GM18517 (cell line): ENCODE results near the gene RTN1.
"Not testable (repeated sequence)": the region's sequence is repeated elsewhere in the genome, so short reads cannot be mapped to it uniquely, and the experiment has no call there.

Source experiments
- ATAC-seq: cut with Tn5 transposase; IDR thresholded peaks from one replicate; pipeline ENCODE4 v1.9.1; 2021; ENCODE audit warnings: mild to moderate bottlenecking, moderate library complexity; ENCODE audit not compliant: unreplicated experiment

The RTN1 gene

DNA sequence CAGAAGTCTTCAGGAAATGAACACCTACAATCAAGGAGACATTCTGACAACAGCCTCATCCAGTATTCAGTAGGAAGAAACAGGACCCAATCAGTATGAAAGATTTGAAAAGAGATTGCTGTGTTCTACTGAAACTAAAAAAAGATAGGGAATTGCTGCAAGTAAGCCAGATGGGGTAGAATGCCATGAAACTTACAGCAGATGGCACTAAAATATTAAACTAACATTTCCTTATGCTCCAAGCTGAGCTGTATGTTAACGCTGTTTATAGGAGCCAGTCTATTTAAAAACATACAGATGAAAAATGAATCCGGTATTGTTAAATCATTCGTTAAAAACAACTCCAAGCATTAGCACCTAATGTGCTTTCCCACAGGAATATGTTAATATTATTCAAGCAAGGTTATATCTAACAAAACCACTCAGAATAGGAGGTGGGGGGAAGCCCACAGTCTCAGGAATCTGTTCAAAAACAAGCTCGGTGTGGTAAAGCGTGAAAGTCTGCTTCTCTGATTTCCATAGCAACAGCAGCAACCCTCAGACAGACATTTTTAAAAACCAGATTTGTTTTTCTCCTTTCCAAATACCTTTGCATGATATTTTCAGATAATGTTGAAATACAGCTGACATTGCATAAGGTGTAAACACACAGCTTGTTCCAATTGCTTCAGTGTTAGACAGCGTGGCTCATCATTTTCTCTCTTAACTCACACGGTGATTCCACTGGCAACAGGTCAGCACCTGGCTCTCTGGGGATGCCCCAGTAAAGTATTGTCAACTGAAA is 162.6 kb downstream of the RTN1 start:
- ATAC-seq, result no peak

DNA sequence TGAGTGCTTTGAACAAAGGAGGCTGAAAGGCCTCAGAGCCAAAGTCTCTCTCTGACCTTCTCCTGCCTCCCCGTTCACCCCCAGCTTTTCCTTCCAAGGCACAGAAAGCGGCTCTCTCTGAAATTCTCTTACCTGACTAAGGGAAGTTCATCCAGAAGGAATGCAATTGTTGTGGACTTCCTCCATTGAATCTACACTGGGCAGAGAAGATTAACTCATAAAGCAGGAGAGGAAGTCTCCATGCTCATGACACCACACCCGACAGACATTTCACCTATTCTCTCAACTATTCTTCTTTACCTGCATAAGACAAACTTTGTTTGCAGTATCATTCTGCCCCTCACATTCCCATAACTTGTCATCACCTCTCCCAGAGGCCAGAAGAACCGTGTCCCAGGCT is 164.7 kb downstream of the RTN1 start:
- ATAC-seq, result no peak

DNA sequence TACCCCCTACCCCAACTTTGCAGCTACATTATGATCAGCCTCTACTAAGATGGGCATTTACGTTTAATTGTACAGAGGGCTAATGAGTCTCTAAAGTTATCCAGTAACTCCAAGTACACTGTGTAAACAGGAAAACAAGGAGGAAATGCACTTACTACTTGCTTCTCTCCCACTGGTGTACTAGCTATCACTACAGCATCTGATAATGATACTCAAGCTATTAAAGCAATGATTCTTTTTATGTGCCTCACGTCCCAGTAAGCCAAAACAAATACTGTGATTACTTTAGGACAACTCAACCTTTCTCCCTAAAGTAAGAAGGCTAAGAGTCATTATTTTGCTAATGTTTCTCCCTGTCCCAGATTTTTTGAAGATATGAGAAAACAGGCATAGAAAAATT is 165.3 kb downstream of the RTN1 start:
- ATAC-seq, result no peak

DNA sequence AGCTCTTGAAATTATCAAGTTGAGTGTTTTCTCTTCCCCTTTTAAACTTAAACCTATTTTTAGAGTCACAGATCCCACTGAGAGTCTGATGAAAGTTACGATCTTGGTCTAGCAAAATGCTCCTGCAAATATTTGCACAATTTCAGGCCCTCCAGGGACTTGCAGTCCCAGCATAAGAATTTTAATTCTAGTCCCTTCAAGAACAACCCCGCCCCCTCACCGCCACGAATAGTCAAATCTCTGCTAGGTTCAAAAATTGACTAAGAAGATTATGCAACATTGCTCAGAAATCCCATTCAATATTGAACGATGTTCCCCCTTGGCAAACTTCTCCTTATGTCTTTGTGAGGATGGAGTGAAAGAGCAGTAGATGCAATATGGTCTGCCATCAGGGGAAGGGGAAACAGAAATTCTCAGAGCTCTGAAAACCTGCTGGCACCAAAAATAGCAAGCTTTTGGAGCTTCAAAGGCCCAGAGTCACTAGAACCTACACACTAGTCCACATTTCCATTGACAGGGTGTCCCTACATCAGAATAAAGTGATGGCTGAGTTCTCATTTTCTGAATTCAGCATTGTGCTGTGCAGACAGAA is 166.4 kb downstream of the RTN1 start:
- no peak for ATAC-seq

DNA sequence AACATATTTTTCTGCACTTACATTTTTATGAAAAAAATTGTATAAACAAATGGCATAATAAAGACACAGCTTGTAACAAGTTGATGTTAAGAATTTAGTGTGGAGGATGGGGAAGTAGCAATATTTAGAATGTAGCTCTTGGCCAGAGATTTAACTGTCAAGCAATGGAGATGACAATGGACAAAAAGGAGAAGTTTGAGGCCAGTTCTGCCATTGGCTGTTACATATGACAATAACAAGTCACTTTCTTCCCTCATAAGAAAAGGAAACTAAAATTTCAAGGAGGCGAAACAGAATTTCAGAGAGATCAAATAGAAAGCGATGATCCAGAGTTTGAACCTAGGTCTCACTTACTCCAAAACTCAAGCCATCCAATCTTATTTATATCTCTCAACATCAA is 171.1 kb downstream of the RTN1 start:
- ATAC-seq, result no peak

DNA sequence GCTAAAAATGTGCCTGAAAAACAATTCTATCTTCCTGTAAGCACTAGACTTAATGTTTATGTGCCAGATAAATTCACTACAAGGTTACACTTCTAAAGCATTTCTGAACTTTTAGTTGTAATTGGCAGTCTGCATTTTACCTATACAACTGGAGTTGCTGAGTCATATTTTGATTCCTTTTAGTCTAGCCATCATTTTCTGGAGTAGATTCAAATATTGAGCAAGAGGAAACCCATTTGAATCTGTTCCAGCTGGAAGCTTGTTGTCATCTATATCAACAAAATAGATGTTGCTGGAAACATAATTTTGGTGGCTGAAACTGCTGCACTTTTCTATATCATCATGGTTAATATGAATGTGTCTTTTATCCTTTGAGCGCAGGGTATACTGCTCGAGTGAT is 171.8 kb downstream of the RTN1 start:
- ATAC-seq, result no peak

DNA sequence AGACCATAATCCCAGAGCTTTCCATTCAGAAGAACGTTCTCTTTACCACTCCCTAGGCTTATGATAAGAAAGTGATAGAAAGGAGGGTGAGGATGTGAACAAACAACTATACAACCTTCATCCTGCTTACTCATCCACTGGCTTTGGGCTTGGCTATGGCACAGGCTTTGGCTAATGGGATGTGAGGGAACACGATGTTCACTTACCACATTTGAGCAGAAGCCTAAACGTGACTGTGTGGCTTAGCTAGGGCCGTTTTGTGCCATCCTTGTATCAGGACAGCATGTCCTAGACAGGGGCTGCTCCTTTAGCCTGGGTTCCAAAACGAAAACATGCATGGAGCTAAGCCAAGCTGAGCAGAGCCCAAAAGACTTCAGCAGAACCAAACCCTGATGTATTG is 175.4 kb downstream of the RTN1 start:
- no peak for ATAC-seq

DNA sequence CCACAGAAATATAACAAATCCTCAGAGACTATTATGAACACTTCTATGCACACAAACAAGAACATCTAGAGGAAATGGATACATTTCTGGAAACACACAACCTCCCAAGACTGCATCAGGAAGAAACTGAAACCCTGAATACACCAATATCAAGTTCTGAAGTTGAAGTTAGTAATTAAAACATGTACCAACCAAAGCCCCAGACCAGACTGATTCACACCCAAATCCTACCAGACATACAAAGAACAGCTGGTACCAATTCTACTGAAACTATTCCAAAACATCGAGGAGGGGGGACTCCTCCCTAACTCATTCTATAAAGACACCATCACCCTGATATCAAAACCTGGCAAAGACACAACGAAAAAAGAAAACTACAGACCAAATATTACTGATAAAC is 179.3 kb downstream of the RTN1 start:
- no peak for ATAC-seq

DNA sequence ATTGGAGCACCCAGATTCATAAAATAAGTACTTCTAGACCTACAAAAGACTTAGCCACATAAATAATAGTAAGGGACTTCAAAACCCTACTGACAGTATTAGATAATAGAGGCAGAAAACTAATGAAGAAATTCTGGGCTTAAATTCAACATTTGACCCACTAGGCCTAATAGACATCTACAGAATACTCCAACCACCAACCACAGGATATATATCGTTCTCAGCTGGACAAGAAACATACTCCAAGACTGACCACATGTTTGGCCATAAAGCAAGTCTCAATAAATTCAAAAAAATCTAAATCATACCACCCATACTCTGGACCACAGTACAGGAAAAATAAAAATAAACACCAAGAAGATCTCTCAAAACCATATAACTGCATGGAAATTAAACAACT is 180.2 kb downstream of the RTN1 start:
- ATAC-seq, result no peak

DNA sequence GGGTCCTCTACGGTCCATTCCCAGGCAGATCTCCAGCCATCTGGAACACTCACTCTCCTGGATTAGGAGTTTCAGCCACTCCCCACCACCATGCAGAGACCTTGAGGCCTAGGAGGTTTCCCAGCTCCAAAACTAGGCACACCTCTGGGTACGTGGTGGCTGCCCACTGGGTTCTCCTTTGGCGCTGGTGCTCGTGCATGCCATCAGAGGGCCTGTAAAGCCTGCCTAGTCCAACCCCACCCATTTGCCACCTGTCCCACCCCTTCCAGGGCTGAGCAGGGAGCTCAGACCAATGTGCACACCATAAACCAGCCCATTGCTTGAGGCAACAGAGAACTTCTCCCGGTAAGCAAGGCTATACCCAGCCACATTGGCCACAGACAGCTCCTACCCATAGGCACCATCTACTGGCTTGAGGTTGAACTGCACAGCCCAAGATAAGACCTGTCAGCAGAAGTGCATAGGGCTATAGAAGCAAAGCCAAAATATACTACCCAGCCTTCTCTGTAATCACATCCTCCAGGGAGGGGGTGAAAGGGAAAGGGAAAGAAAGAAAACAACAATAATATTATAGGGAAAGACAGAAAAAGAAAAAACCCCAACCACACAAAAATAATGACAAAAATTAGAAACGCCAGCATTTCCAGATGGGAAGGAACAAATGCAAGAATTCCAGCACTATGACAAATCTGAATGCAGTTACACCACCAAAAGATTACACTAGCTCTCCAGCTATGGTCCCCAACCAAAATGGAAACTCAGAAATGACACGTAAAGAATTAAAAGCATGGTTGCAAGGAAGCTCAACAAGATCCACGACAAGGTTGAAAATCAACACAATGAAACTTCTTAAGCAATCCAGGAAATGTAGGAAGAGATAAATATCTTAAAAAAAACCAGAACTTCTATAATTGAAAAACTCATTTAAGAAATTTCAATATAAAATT is 182.1 kb downstream of the RTN1 start:
- ATAC-seq, result peak; percentile 89

DNA sequence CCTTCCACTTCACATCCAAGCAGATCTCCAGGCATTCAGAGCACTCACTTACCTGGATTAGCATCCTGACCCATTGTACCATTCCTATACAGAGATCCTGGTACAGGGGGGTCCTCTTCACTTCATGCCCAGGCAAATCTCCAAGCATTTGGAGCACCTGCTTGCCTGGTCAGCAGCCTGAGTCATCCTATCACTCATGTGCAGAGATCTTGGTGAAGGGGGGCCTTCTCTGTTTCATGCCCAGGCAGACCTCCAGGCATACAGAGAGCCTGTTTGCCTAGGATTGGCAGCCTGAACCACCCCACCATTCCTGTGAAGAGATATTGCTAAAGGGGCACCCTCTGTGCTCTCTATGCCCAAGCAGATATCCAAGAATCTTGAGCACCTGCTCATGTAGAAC is 182.9 kb downstream of the RTN1 start:
- ATAC-seq, result no peak

DNA sequence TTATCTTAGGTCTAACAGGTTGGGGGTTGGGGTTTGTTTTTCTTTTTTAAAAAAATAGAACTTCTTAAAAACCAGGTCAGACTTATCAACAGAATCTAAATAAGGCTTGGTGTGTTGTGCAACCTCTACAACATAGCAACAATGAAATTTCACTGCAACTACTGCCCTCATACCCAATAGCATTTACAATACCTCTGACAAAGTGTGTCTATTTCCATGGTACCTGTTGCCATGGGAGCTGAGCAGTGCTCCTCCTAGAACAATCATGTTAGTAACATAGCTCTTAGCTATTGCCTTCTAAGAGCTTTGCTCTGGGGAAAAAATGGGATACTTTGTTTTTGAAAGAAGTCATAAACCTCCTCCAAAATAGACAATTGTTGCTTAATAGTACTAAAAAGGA is 190.7 kb downstream of the RTN1 start:
- ATAC-seq, result no peak

DNA sequence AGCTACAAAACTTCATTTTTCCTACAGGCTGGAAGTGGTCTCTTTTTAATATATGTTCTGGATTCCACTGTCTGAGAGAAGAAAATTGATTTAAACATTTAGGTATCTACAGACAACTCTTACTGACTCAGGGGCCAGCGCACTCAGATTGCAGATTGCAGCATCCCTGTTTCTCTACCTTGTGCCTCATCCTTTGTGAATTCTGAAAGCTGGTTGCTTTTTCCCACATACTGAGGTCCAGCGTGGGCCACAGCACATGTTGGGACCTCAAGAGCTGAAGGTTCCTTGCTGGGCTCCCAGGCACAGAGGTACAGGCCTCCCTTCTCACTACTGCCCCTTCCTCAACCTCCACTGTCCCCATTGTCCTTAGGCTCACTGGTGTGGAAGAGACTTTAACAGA is 192.2 kb downstream of the RTN1 start:
- ATAC-seq, result no peak

DNA sequence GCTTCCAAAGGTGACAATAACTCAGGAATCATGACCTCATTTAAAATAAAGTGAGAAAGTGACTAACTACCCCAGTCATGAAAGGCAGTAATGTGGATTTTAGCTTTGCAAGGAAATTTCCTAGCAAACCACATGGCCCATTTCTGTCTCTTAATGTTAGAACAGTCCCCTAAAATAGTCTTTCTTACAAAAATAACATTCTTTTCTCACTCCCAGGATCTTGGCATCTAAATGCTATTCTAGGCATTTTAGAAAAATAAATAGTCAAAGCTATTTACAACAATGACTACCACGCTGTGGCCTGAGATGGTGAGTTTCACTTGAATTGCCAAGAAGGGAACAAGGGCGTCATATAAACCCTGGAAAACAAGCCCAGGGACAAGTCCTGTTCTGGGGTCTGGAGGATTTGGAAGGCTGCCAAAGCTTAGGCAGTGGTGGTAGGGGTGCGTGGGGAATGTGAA is 192.8 kb downstream of the RTN1 start:
- no peak for ATAC-seq

DNA sequence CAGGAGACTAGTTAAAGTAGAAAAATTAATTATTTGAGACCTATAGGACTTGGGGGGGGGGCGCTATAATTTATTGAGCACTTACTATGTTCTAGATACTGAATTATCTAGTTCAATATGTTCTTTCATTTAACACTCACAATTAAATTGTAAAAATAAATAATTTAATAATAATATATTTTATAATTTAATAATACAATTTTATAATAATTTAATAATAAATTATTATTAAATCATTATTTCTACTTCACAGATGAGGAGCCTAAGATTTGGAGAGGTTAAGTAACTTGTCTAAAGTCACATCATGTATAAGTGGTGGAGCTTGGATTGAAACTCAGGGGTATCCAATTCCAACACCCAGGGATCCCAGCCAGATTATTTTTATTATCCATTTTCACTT is 195.2 kb downstream of the RTN1 start:
- no peak for ATAC-seq

DNA sequence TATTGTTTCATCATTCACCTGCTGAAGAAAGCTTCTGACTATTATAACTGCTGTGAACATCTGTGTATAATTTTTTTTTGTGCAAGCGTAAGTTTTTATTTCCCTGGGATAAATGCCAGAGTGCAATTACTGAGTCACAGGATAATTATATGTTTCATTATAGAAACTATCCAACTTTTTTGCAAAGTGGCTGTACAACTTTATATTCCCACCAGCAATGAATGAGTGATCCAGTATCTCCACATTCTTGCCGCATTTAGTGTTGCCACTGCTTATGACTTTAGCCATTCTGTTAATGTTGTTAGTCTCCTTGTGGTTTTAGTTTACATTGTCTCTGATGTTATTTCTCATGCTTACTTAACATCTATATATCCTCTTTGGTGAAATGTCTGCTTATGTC is 205.8 kb downstream of the RTN1 start:
- no peak for ATAC-seq

DNA sequence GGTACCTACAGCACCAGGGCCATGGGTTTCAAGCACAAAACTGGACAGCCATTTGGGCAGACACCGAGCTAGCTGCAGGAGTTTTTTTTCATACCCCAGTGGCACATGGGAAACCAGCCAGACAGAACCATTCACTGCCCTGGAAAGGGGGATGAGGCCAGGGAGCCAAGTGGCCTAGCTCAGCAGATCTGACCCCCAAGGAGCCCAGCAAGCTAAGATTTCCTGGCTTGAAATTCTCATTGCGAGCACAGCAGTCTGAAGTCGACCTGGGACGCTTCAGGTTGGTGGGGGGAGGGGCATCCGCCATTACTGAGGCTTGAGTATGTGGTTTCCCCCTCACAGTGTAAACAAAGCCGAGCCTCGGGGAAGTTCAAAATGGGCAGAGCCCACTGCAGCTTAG is 212.8 kb downstream of the RTN1 start:
- no peak for ATAC-seq

DNA sequence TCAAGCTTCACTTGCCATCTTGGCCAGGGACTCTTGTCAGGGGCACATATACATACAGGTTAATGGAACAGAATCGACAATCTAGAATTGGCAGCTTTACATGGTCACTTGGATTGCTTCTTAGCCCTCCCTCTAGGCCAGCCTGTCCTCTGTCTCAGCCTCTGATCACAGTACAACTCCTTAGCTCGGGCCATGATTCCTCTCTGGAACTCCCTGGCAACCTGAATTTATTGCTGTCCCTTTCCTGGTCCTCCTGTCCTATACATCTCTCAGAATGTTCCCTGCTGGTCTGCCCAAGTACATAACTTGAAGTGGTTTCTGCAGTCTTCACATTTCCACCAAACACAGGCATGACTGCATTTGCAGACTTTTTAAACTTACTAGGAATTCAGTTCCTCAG is 214.1 kb downstream of the RTN1 start:
- no peak for ATAC-seq

DNA sequence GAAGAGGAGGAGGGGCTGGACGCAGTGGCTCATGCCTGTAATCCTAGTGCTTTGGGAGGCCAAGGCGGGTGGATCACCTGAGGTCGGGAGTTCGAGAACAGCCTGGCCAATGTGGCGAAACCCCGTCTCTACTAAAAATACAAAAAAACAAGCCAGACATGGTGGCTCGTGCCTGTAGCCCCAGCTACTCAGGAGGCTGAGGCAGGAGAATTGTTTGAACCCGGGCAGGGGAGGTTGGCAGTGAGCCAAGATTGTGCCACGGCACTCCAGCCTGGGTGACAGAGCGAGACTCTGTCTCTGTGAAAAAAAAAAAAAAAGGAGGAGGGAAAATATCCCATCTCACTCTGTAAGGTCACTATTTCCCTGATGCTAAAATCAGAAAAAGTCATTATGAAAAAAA is 216.4 kb downstream of the RTN1 start:
- not testable (repeated sequence) for ATAC-seq

DNA sequence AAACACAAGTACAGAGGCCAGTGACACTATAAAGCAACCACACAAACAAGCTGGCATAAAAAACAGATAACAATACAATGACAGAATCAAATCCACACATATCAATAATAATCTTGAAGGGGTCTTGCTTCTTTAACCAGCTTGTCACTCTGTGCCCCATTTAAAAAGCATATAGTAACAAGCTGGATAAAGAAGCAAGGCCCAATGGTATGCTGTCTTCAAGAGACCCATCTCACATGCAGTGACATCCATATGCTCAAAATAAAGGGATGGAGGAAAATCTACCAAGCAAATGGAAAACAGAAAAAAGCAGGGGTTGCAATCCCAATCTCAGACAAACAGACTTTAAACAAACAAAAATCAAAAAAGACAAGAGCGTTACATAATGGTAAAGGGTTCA is 223.7 kb downstream of the RTN1 start:
- not testable (repeated sequence) for ATAC-seq

DNA sequence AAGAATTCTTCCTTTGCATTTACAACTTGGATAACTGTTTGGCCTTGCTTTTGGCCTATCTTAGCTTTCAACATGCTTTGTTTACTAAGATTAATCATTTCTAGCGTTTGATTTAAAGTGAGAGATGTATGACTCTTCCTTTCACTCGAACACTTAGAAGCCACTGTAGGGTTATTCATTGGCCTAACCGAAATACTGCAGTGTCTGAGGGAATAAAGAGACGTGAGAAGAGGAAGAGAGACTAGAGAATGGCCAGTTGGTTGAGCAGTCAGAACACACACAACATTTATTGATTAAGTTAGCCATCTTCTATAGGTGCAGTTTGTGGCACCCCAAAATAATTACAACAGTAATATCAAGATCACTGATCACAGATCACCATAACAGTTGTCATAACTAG is 231.7 kb downstream of the RTN1 start:
- ATAC-seq, result no peak

DNA sequence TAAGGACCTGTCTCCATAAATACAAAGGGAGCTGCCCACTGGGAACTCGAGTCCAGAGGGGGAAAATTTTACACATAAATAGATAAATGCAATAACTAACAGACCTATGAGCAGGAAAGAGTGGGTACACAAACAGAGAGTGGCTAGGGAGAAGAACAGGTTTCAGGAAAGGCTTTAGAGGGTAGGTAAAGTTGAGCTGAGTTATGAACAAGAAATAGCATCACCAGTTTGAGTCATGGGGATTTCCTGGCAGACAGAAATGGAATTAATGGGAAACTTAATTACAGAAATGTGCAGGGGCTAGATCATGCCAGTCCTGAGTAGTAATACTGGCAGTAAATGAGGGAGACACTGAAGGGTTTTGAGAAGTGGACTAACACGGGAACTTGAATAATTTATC is 236.0 kb downstream of the RTN1 start:
- ATAC-seq, result no peak
